Mucosa of rectum (tissue), 2 donors: Measurements from ENCODE around the gene PPM1B.
"Not testable (repeated sequence)": the region's sequence is repeated elsewhere in the genome, so short reads cannot be mapped to it uniquely, and the experiment has no call there.

Source experiments
- H3K27ac ChIP-seq, 2 donors: one replicate each; pipeline ENCODE4 v1.7.0; 2013; ENCODE audit warnings: inconsistent platforms in 2 of 2, low read depth in 2 of 2, low read length in 2 of 2
- H3K27me3 ChIP-seq, 2 donors: one replicate each; pipeline ENCODE4 v1.7.0; 2013; ENCODE audit warnings: low read length in 2 of 2; ENCODE audit not compliant: control insufficient read depth in 2 of 2, insufficient read depth in 2 of 2
- H3K36me3 ChIP-seq, 2 donors: one replicate each; pipeline ENCODE4 v1.7.0; 2013; ENCODE audit warnings: low read length in 2 of 2; ENCODE audit not compliant: control insufficient read depth in 2 of 2, insufficient read depth in 2 of 2
- H3K4me1 ChIP-seq, 2 donors: one replicate each; pipeline ENCODE4 v1.7.0; 2013; ENCODE audit warnings: low read length in 2 of 2, mild to moderate bottlenecking in 1 of 2; ENCODE audit not compliant: control insufficient read depth in 2 of 2, insufficient read depth in 2 of 2
- H3K4me3 ChIP-seq, 2 donors: one replicate each; pipeline ENCODE4 v1.7.0; 2013; ENCODE audit warnings: low read length in 2 of 2
- H3K9ac ChIP-seq, 2 donors: one replicate each; pipeline ENCODE4 v1.7.0; 2013; ENCODE audit warnings: low read length in 2 of 2, low read depth in 1 of 2, mild to moderate bottlenecking in 1 of 2
- H3K9me3 ChIP-seq, 2 donors: one replicate each; pipeline ENCODE4 v1.7.0; 2013; ENCODE audit warnings: low read length in 2 of 2; ENCODE audit not compliant: control insufficient read depth in 2 of 2
- donor health status: healthy.
- donor health status: Normal muscosa, but diverticular disease.

The PPM1B gene

GRCh38 chr2:44244135-44244871, 75.6 kb downstream of the PPM1B start:
- Histone ChIP-seq H3K9ac (peak overlapping the region; percentile 27 to 56), H3K4me3 (peak overlapping the region; percentile 54 to 60), H3K4me1 (peaks cover 7 to 13% of the 10 kb centered on the region in 2 donors), H3K36me3 (no peaks in the 10 kb centered on the region), H3K27me3 (no peaks in the 10 kb centered on the region), H3K27ac (peak overlapping the region; percentile 56 to 77), H3K9me3 (no peaks in the 10 kb centered on the region)

- Histone ChIP-seq H3K36me3 (no peaks in the 10 kb centered on the region), H3K9me3 (no peaks in the 10 kb centered on the region), H3K27ac (peak overlapping the region; percentile 56 to 69), H3K27me3 (no peaks in the 10 kb centered on the region), H3K9ac (peak overlapping the region; percentile 42 to 58), H3K4me1 (peaks cover 7 to 13% of the 10 kb centered on the region in 2 donors), H3K4me3 (peak overlapping the region; percentile 48 to 60)
Observed at GRCh38 chr2:44245083-44245861, 76.6 kb downstream of the PPM1B start.

GRCh38 chr2:44246436-44246835, 77.8 kb downstream of the PPM1B start:
- Histone ChIP-seq H3K9me3 (no peaks in the 10 kb centered on the region), H3K9ac (no peak overlapping the region), H3K36me3 (no peaks in the 10 kb centered on the region), H3K27me3 (no peaks in the 10 kb centered on the region), H3K4me3 (no peak overlapping the region), H3K4me1 (peaks cover 7 to 13% of the 10 kb centered on the region in 2 donors), H3K27ac (peak overlapping the region in 1 of 2 donors; percentile 56)

- Histone ChIP-seq H3K27ac (no peak overlapping the region), H3K4me3 (no peak overlapping the region), H3K36me3 (no peaks in the 10 kb centered on the region), H3K9me3 (no peaks in the 10 kb centered on the region), H3K27me3 (no peaks in the 10 kb centered on the region), H3K4me1 (peaks cover 7 to 13% of the 10 kb centered on the region in 2 donors), H3K9ac (no peak overlapping the region)
Observed at GRCh38 chr2:44246840-44247369, 78.2 kb downstream of the PPM1B start.

DNA sequence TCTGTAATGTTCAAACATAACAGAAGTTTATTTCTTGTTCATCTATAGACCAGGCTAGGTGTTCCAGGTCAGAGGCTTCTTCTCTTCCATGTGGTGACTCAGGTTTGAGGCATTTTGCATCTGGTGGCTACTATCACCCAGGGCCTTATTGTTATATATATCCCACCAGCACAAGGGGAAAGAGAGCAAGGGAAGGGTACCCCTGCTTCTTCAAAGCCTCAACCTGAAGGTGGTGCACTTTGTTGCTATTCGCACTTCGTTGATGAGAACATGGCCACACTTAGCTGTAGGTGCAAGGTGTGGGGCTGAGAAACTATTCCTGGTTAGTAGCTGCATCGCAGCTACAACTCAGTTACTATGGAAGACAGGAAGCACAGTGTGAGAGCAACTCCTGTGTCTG, 79.2 kb downstream of the PPM1B start:
- peaks cover 0 to 2% of the 10 kb centered on the region in 2 donors for H3K9me3 ChIP-seq
- H3K27ac ChIP-seq, result no peak overlapping the region
- H3K27me3 ChIP-seq, result no peaks in the 10 kb centered on the region

GRCh38 chr2:44249269-44249668, 80.6 kb downstream of the PPM1B start:
- not testable (repeated sequence) for H3K9me3 ChIP-seq, H3K9ac ChIP-seq, H3K36me3 ChIP-seq, H3K4me3 ChIP-seq, H3K27me3 ChIP-seq, H3K27ac ChIP-seq
- peaks cover 7 to 13% of the 10 kb centered on the region in 2 donors for H3K4me1 ChIP-seq

More for the DNA sequence above, 79.2 kb downstream of the PPM1B start:
- Histone ChIP-seq H3K4me3 (no peak overlapping the region), H3K36me3 (no peaks in the 10 kb centered on the region), H3K9ac (no peak overlapping the region), H3K4me1 (peaks cover 7 to 13% of the 10 kb centered on the region in 2 donors)

DNA sequence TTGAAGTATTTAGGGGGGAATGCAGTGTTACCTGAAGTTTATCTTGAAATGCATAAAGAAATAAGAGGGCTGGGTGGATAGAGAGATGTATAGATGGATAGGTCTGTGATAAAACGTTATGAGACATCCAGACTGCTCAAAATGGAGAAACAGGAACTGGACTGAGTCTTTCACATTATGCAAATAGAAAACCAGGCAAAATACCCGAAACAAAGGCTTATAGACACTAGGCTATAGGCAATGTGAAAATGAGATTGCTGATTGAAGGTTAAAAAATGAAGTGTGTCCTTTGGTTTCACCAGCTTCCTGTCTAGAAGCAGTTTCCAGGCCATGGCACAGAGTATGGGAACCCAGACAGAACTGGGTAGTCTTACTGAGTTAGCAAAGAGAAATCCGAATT, 81.7 kb downstream of the PPM1B start:
- Histone ChIP-seq H3K36me3 (no peaks in the 10 kb centered on the region), H3K27ac (no peak overlapping the region), H3K27me3 (no peaks in the 10 kb centered on the region), H3K4me3 (no peak overlapping the region), H3K9me3 (peaks cover 0 to 2% of the 10 kb centered on the region in 2 donors), H3K4me1 (peaks cover 4 to 10% of the 10 kb centered on the region in 2 donors), H3K9ac (no peak overlapping the region)

GRCh38 chr2:44254023-44254422, 85.3 kb downstream of the PPM1B start:
- Histone ChIP-seq H3K9me3 (peaks cover 0 to 2% of the 10 kb centered on the region in 2 donors), H3K4me1 (no peaks in the 10 kb centered on the region)

GRCh38 chr2:44255704-44256103, 87.0 kb downstream of the PPM1B start:
- H3K9me3 ChIP-seq, H3K27ac ChIP-seq, H3K27me3 ChIP-seq, H3K4me3 ChIP-seq, H3K36me3 ChIP-seq, H3K4me1 ChIP-seq, H3K9ac ChIP-seq: not testable (repeated sequence)

More at GRCh38 chr2:44254023-44254422, 85.3 kb downstream of the PPM1B start:
- H3K9ac ChIP-seq, result no peak overlapping the region
- no peaks in the 10 kb centered on the region for H3K36me3 ChIP-seq
- H3K27ac ChIP-seq, result no peak overlapping the region
- no peak overlapping the region for H3K4me3 ChIP-seq
- H3K27me3 ChIP-seq, result no peaks in the 10 kb centered on the region

DNA sequence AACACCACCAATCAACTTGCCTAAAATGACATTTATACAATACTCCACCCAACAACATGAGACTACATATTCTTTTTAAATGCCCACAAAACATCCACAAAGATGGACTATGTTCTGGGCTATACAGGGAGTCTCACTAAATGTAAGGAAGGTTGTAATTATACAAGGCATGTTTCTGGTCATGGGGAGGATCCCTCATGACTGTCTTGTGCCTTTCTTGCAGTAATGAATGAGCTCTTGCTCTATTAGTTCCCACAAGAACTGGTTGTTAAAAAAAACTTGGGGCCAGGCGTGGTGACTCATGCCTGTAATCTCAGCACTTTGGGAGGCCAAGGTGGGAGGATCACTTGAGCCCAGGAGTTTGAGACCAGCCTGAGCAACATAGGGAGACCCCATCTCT, 89.1 kb downstream of the PPM1B start:
- not testable (repeated sequence) for H3K9ac ChIP-seq, H3K27me3 ChIP-seq, H3K4me1 ChIP-seq, H3K4me3 ChIP-seq, H3K27ac ChIP-seq, H3K36me3 ChIP-seq, H3K9me3 ChIP-seq
